ENCODE data around the gene DNAH17. TPM values are rescaled to one million over a fixed set of nuclear protein-coding genes. Genes with fewer than 3 reads are reported as not detected.
A peak's percentile ranks its signal among the peaks of the same experiment; 100 is the strongest.

The DNAH17 gene
- total and polyA plus RNA-seq, 2 of the 13 experiments (the other 11 are each of a cell fraction or from before 2014, with no cell fraction given), result 0.86 to 1.6 TPM

DNA sequence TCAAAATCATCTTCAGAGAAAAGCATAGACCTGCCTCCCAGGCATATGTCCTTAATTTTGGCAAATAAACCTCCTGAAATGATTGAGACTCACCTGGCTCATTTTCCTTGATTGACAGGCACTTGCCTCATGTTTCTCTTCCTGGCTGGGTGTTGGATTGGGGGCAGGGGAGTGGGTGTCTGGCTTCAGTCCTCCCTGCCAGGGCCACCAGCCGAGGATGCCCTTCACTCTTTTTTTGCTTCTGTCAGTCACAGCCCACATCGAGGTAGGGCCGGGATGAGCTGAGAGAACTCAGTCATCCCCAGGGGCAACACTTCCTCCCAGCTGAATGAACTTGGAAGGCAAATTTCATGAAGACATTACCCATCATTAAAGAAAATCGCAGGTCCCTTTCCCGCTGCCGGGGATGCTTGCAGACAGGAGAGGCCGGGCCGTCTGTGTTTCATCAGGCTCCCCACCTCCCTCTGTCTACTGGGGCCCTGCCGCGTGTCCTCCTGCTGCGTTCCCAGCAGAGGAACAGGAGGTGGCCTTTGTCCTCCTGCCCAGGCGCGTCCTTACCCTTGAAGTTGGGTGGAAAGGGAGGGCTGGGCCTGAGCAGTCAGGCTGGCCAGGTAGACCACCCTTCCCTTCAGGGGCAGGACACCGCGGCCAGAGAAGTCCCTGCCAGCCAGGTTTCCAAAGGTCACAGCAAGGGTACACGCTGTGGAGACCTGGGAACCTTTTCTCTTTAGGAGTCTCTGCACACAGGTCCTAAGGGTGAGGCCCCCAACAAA is 11.2 kb upstream of the DNAH17 start (continued):
- TF ChIP-seq ATF7-NPFF (CRISPR knock-in tag; IDR thresholded peaks at IDR 0.05; ENCODE audit: low read depth) (peak; percentile 63; the same call in 1 of the 2 replicates), ZNF530 (CRISPR knock-in tag; IDR thresholded peaks at IDR 0.05; ENCODE audit: low read depth) (no peak), ZNF10 (CRISPR knock-in tag; IDR thresholded peaks at IDR 0.05; ENCODE audit: borderline replicate concordance, low read depth) (no peak), CSRNP1 (CRISPR knock-in tag; IDR thresholded peaks at IDR 0.05) (no peak), POGK (CRISPR knock-in tag; conservative IDR thresholded peaks at IDR 0.05) (0 out of 2 replicates have a peak, but pooled peaks have one; percentile 49), SYNCRIP (IDR thresholded peaks at IDR 0.05; ENCODE audit: insufficient read depth, low read depth, low read length) (no peak), ZNF281 (CRISPR knock-in tag; IDR thresholded peaks at IDR 0.05; ENCODE audit: borderline replicate concordance) (peak; percentile 54; the same call in 1 of the 2 replicates), ZBTB49 (CRISPR knock-in tag; IDR thresholded peaks at IDR 0.05; ENCODE audit: borderline replicate concordance) (no peak; the same call in 1 of the 2 replicates), ZNF264 (CRISPR knock-in tag; IDR thresholded peaks at IDR 0.05) (0 out of 2 replicates have a peak, but pooled peaks have one; percentile 15), ZMYM4 (CRISPR knock-in tag; IDR thresholded peaks at IDR 0.05) (0 out of 2 replicates have a peak, but pooled peaks have one; percentile 42), ZNF572 (CRISPR knock-in tag; IDR thresholded peaks at IDR 0.05) (peak; percentile 80; the same call in 1 of the 2 replicates), YY1 (IDR thresholded peaks at IDR 0.05; ENCODE audit: insufficient read depth, insufficient replicate concordance, low read depth, low read length) (peak; percentile 7), ZNF180 (CRISPR knock-in tag; IDR thresholded peaks at IDR 0.05; ENCODE audit: borderline replicate concordance, low read depth) (no peak), DNMT3B (CRISPR knock-in tag; conservative IDR thresholded peaks at IDR 0.05) (0 out of 2 replicates have a peak, but pooled peaks have one; percentile 32), ZNF543 (CRISPR knock-in tag; IDR thresholded peaks at IDR 0.05) (peak; percentile 64; the same call in 1 of the 2 replicates), ZNF235 (CRISPR knock-in tag; IDR thresholded peaks at IDR 0.05; ENCODE audit: borderline replicate concordance) (0 out of 2 replicates have a peak, but pooled peaks have one; percentile 71)
- TF ChIP-seq, protein P1, sequence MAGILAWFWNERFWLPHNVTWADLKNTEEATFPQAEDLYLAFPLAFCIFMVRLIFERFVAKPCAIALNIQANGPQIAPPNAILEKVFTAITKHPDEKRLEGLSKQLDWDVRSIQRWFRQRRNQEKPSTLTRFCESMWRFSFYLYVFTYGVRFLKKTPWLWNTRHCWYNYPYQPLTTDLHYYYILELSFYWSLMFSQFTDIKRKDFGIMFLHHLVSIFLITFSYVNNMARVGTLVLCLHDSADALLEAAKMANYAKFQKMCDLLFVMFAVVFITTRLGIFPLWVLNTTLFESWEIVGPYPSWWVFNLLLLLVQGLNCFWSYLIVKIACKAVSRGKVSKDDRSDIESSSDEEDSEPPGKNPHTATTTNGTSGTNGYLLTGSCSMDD (CRISPR knock-in tag; IDR thresholded peaks at IDR 0.05), result no peak

Data from HepG2 (cell line).